ENCODE measurements around the gene TMEM19. TPM values are rescaled to one million over a fixed set of nuclear protein-coding genes. Genes with fewer than 3 reads are reported as not detected.

Gene TMEM19
- total RNA-seq, 4 donors from 2014 or later, result 19.6 to 31.4 (median 21.6) TPM

GRCh38 chr12:71719647-71720370 lies 33.9 kb downstream of the TMEM19 start:
- no peak for TF ChIP-seq CTCF (IDR thresholded peaks at IDR 0.05; ENCODE audit: low read depth)

- no peak for TF ChIP-seq CTCF (IDR thresholded peaks at IDR 0.05; ENCODE audit: low read depth)
Measured at GRCh38 chr12:71721783-71722505, 36.1 kb downstream of the TMEM19 start.

- no peak for TF ChIP-seq CTCF (IDR thresholded peaks at IDR 0.05; ENCODE audit: low read depth)
Measured at GRCh38 chr12:71725011-71725410, 39.1 kb downstream of the TMEM19 start.

- no peak for TF ChIP-seq CTCF (IDR thresholded peaks at IDR 0.05; ENCODE audit: low read depth)
Measured at GRCh38 chr12:71726548-71726947, 40.7 kb downstream of the TMEM19 start.

GRCh38 chr12:71727958-71728357 lies 42.1 kb downstream of the TMEM19 start:
- TF ChIP-seq CTCF (IDR thresholded peaks at IDR 0.05; ENCODE audit: low read depth), result no peak

GRCh38 chr12:71730936-71731335 lies 45.1 kb downstream of the TMEM19 start:
- no peak for TF ChIP-seq CTCF (IDR thresholded peaks at IDR 0.05; ENCODE audit: low read depth)
